Activated CD8-positive, alpha-beta T cell treated with anti-CD3 and anti-CD28 coated beads for 36 hours (primary cell): Measurements from ENCODE around the gene ZNF407. TPM values are rescaled to one million over a fixed set of nuclear protein-coding genes. Genes with fewer than 3 reads are reported as not detected.

ENCODE experiments used
- ATAC-seq: fragments of 200-7000 bp; cut with Tn5 transposase; one replicate; pipeline ENCODE4 v1.10.0; 2021; ENCODE audit warnings: mild to moderate bottlenecking, moderate library complexity
- CTCF ChIA-PET: fragments of 350-600 bp; sonication (Branson Sonifier 250); formaldehyde crosslinking; loops from one replicate; lab custom pipeline; 2021; ENCODE audit warnings: antibody characterized with exemption; lab: Charles Lee
- POLR2A ChIA-PET: fragments of 350-600 bp; sonication (Branson Sonifier 250); formaldehyde crosslinking; loops from one replicate; lab custom pipeline; 2021; ENCODE audit warnings: antibody characterized with exemption; lab: Charles Lee
- DNase-seq: peaks from one replicate; pipeline ENCODE4 v3.0.0-alpha.2; 2020
- H3K27ac Mint-ChIP-seq: one replicate; pipeline ENCODE4 v1.8.0; 2021; ENCODE audit warnings: mild to moderate bottlenecking, mixed read lengths
- H3K27me3 Mint-ChIP-seq: one replicate; pipeline ENCODE4 v1.8.0; 2021; ENCODE audit warnings: mixed read lengths
- H3K36me3 Mint-ChIP-seq: one replicate; pipeline ENCODE4 v1.8.0; 2021; ENCODE audit warnings: low read depth, mixed read lengths
- H3K4me1 Mint-ChIP-seq: one replicate; pipeline ENCODE4 v1.8.0; 2021; ENCODE audit warnings: low read depth, mixed read lengths
- H3K4me3 Mint-ChIP-seq: one replicate; pipeline ENCODE4 v1.8.0; 2021; ENCODE audit warnings: mild to moderate bottlenecking, moderate library complexity, mixed read lengths
- H3K9me3 Mint-ChIP-seq: one replicate; pipeline ENCODE4 v1.8.0; 2021; ENCODE audit warnings: mixed read lengths
- CTCF ChIP-seq: fragments of 200-600 bp; IDR thresholded peaks from one replicate; pipeline ENCODE4 v1.8.0; 2022; ENCODE audit warnings: antibody characterized with exemption, mild to moderate bottlenecking
- intact Hi-C: fragments of 100-400 bp; cut with micrococcal nuclease; formaldehyde crosslinking; loops from one replicate; pipeline ENCODE4 v1.10.0; 2022
- total RNA-seq, 2 experiments: library from RNA; stranded (reverse); gene quantifications; one replicate each; pipeline ENCODE4 v1.2.3, GENCODE V29; 2021

Gene ZNF407
- total RNA-seq, 2 experiments from 2014 or later: 9.9 to 10.8 TPM

DNA sequence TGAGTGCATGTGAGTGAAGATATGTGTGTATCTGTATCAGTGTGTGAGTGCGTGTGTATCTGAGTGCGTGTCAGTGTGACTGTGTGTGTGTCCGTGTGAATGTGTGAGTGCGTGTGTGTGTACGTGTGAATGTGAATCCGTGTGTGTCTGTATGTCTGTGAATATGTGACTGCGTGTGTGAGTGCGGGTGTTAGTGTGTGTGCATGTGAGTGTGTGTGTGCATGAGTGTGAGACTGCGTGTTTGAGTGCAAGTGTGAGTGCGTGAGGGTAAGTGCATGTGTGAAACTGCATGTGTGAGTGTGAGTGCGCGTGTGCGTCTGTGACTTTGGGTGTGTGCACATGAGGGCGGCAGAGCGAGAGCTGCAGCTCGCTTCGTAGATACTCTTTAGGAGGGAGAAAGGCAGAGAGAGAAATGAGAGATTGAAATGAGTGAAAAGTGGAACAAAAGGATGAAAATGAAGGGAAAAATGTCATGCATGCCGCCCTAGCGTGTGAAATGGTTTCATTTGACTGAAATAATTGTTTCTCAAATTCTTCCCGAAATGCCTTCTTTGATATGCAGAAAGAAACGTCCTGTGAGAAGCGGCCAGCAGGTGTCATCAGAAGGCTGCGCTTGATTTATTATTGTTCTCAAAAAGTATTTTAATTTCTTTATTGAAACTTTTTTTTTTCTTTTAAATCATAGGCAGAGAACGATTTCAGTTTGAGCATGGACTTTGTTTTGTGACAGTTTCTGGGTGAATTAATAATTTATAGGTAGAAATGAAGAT, 25.6 kb downstream of the ZNF407 start:
- ATAC-seq (no peak), DNase-seq (peak; percentile 47)
- ChIA-PET POLR2A (interaction anchor here (0.6 to 1.3 kb wide), 2 partner anchors 9 to 712 kb away, joined by 3 read pairs; no protein-coding TSS in a partner anchor), CTCF (interaction anchor here (0.7 to 1.4 kb wide), 8 partner anchors 9 to 582 kb away, joined by 3 read pairs; no protein-coding TSS in a partner anchor)
- intact Hi-C loops: no loop called here
- H3K27me3 Mint-ChIP-seq: no peaks in the 10 kb centered on the region
- no peak overlapping the region for H3K27ac Mint-ChIP-seq
- peak; percentile 53 for TF ChIP-seq CTCF
- no peaks in the 10 kb centered on the region for H3K36me3 Mint-ChIP-seq
- peaks cover 2% of the 10 kb centered on the region for H3K4me1 Mint-ChIP-seq
- H3K4me3 Mint-ChIP-seq: no peak overlapping the region
- H3K9me3 Mint-ChIP-seq: no peaks in the 10 kb centered on the region

GRCh38 chr18:74624466-74624865, 26.8 kb downstream of the ZNF407 start:
- ChIA-PET CTCF (interaction anchor here (1.1 to 1.4 kb wide), 3 partner anchors 18 to 30 kb away, joined by 3 read pairs; no protein-coding TSS in a partner anchor), POLR2A (no interaction called here)
- Mint-ChIP-seq H3K36me3 (no peaks in the 10 kb centered on the region), H3K4me1 (peaks cover 2% of the 10 kb centered on the region), H3K27ac (no peak overlapping the region), H3K4me3 (no peak overlapping the region), H3K9me3 (peaks cover 2% of the 10 kb centered on the region), H3K27me3 (no peaks in the 10 kb centered on the region)
- intact Hi-C loops: no loop called here
- no peak for DNase-seq
- no peak for ATAC-seq
- no peak for TF ChIP-seq CTCF

DNA sequence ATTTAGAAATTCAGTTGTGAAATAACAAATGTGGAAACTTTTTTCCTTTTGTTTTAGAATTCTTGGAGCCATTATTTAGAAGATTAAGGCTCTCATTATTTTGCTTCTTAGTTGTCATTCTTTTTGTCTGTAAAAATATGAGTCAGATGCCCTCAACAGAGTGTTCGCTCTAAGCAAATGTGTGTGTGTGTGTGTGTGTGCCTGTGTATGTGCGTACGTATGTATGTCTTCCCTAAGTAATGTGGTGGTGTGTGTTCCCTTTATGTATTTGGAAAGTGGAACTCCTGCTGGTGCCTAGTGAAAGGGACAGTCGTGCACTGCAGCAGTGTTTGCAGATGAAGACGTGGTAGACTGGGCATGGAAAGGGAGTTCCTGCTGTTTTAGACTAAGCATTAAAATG, 27.5 kb downstream of the ZNF407 start:
- TF ChIP-seq CTCF: no peak
- no peak for DNase-seq
- no peaks in the 10 kb centered on the region for H3K36me3 Mint-ChIP-seq
- no peak overlapping the region for H3K4me3 Mint-ChIP-seq
- H3K27me3 Mint-ChIP-seq: no peaks in the 10 kb centered on the region
- no peak for ATAC-seq
- H3K4me1 Mint-ChIP-seq: peaks cover 2% of the 10 kb centered on the region
- no peak overlapping the region for H3K27ac Mint-ChIP-seq
- intact Hi-C loops: no loop called here
- peaks cover 2% of the 10 kb centered on the region for H3K9me3 Mint-ChIP-seq
- ChIA-PET POLR2A (no interaction called here), CTCF (no interaction called here)

- TF ChIP-seq CTCF: no peak
- Mint-ChIP-seq H3K9me3 (peaks cover 2% of the 10 kb centered on the region), H3K27ac (no peak overlapping the region), H3K27me3 (no peaks in the 10 kb centered on the region), H3K4me1 (peaks cover 12% of the 10 kb centered on the region), H3K36me3 (no peaks in the 10 kb centered on the region), H3K4me3 (no peak overlapping the region)
- CTCF ChIA-PET: no interaction called here
- POLR2A ChIA-PET: no interaction called here
- intact Hi-C loops: no loop called here
- ATAC-seq: no peak
- DNase-seq: no peak
Measured at GRCh38 chr18:74626049-74626874, 28.6 kb downstream of the ZNF407 start.

- ChIA-PET POLR2A (no interaction called here), CTCF (no interaction called here)
- ATAC-seq: no peak
- intact Hi-C loops: no loop called here
- H3K9me3 Mint-ChIP-seq: peaks cover 2% of the 10 kb centered on the region
- DNase-seq: no peak
- peaks cover 35% of the 10 kb centered on the region for H3K36me3 Mint-ChIP-seq
- no peak for TF ChIP-seq CTCF
- H3K4me1 Mint-ChIP-seq: peaks cover 37% of the 10 kb centered on the region
- peak overlapping the region; percentile 95 for H3K27ac Mint-ChIP-seq
- peak overlapping the region; percentile 70 for H3K4me3 Mint-ChIP-seq
- no peaks in the 10 kb centered on the region for H3K27me3 Mint-ChIP-seq
Measured at GRCh38 chr18:74630804-74631203, 33.1 kb downstream of the ZNF407 start.
